ENCODE data around the gene USP2. TPM values are rescaled to one million over a fixed set of nuclear protein-coding genes. Genes with fewer than 3 reads are reported as not detected.
"Not testable (repeated sequence)": the region's sequence is repeated elsewhere in the genome, so short reads cannot be mapped to it uniquely, and the experiment has no call there.

USP2 gene
- total RNA-seq, 2 donors from 2014 or later: 38.9 to 58.7 TPM

DNA sequence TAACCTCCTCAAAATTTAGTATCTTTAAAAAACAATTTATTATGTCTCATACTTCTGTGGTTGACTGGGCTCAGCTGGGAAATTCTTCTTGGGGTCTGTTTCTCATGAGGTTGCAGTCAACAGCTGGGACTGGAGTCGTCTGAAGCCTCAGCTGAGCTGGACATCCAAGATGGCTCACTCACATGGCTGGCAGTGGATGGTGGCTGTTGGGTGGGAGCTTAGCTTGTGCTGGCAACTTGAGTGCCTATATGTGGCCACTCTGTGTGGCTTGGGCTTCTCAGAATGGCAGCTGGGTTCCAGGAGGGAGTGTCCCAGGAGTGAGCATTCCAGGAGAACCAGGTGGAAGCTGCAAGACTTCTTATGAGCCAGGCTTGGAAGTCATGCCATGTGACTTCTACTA is 28.2 kb upstream of the USP2 start:
- H3K27me3 ChIP-seq: no peaks in the 10 kb centered on the region
- no peaks in the 10 kb centered on the region for H3K9me3 ChIP-seq
- DNase-seq (ENCODE audit: low spot score): no peak
- H3K4me3 ChIP-seq: no peak overlapping the region
- TF ChIP-seq, protein P1, sequence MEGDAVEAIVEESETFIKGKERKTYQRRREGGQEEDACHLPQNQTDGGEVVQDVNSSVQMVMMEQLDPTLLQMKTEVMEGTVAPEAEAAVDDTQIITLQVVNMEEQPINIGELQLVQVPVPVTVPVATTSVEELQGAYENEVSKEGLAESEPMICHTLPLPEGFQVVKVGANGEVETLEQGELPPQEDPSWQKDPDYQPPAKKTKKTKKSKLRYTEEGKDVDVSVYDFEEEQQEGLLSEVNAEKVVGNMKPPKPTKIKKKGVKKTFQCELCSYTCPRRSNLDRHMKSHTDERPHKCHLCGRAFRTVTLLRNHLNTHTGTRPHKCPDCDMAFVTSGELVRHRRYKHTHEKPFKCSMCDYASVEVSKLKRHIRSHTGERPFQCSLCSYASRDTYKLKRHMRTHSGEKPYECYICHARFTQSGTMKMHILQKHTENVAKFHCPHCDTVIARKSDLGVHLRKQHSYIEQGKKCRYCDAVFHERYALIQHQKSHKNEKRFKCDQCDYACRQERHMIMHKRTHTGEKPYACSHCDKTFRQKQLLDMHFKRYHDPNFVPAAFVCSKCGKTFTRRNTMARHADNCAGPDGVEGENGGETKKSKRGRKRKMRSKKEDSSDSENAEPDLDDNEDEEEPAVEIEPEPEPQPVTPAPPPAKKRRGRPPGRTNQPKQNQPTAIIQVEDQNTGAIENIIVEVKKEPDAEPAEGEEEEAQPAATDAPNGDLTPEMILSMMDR (IDR thresholded peaks at IDR 0.05): no peak
- H3K36me3 ChIP-seq: no peaks in the 10 kb centered on the region
- H3K27ac ChIP-seq: no peak overlapping the region
- no peaks in the 10 kb centered on the region for H3K4me1 ChIP-seq

DNA sequence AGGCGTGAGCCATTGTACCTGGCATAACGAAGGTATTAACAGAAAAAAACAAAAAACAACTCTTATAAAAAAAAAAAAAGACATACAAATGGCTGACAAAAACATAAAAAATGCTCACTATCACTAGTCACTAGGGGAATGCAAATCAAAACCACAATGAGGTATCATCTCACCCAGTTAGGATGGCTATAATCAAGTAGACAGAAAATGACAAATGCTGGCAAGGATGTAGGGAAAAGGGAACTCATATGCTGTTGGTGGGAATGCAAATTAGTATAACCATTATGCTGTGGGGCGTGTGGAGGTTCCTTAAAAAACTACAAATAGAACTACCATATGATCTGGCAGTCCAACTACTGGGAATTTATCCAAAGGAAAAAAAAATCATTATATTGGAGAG is 24.5 kb upstream of the USP2 start:
- DNase-seq (ENCODE audit: low spot score): no peak
- H3K27me3 ChIP-seq: no peaks in the 10 kb centered on the region
- H3K36me3 ChIP-seq: no peaks in the 10 kb centered on the region
- TF ChIP-seq, protein P1 (IDR thresholded peaks at IDR 0.05): no peak
- H3K27ac ChIP-seq: no peak overlapping the region
- H3K4me3 ChIP-seq: no peak overlapping the region
- H3K4me1 ChIP-seq: no peaks in the 10 kb centered on the region
- peaks cover 0 to 7% of the 10 kb centered on the region in 2 donors for H3K9me3 ChIP-seq

DNA sequence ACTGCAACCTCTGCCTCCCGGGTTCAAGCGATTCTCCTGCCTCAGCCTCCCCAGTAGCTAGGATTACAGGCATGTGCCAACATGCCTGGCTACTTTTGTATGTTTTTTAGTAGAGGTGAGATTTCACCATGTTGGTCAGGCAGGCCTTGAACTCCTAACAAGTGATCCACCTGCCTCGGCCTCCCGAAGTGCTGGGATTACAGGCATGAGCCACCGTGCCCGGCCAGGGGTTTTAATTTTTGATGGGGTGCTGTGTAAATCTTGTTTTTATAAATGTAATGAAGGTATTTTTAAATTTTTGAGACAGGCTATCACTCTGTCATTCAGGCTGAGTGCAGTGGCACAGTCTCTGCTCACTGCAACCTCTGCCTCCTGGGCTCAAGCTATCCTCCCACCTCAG is 24.0 kb upstream of the USP2 start:
- H3K4me3 ChIP-seq; DNase-seq (ENCODE audit: low spot score); H3K4me1 ChIP-seq: not testable (repeated sequence)

DNA sequence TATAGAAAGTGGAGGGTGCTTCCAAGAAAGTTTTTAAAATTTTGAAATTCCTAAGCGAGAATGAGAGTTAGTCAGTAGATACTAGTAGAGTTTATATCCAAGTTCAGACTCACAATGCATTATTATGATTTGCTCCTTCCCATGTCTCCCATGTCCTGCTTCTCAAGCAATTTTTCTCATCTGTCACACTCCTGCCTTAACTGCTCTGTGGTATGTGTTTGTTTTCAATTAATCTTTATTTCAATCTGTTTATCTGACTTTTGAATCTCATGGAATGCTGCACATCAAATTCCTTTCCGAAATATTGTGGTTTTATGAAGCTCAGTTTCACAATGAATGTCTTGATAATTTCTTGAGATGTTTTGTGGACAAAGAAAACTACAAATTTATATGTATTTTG is 23.4 kb upstream of the USP2 start:
- Histone ChIP-seq H3K4me1 (no peaks in the 10 kb centered on the region), H3K4me3 (no peak overlapping the region), H3K9me3 (peaks cover 0 to 12% of the 10 kb centered on the region in 2 donors), H3K27ac (no peak overlapping the region), H3K27me3 (no peaks in the 10 kb centered on the region), H3K36me3 (no peaks in the 10 kb centered on the region)
- TF ChIP-seq, protein P1 (IDR thresholded peaks at IDR 0.05): no peak
- no peak for DNase-seq (ENCODE audit: low spot score)

More for the DNA sequence above, 24.0 kb upstream of the USP2 start:
- not testable (repeated sequence) for H3K27me3 ChIP-seq, H3K36me3 ChIP-seq, H3K27ac ChIP-seq
- H3K9me3 ChIP-seq: peaks cover 0 to 12% of the 10 kb centered on the region in 2 donors

DNA sequence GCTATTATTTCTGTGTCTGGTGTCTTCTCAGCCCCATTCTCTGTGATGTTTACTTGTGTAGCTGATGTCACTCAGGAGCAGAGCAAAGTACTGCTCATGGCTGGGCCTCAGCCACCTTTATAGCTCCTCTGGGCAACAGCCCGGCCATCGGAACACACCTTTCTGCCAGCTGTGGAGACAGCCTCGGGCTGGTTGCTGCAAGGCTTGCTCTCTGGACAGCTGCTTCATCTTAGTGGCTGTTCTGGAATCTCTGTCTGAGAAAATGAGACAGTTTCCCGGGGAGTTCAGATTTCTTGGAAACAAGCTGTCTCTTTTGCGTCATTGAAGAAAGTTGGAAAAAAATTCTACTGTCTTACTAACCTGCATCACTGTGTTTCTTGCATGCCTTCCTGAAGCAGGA is 21.5 kb upstream of the USP2 start:
- no peaks in the 10 kb centered on the region for H3K36me3 ChIP-seq
- TF ChIP-seq, protein P1 (IDR thresholded peaks at IDR 0.05): no peak
- H3K4me3 ChIP-seq: no peak overlapping the region
- peaks cover 0 to 22% of the 10 kb centered on the region in 2 donors for H3K9me3 ChIP-seq
- H3K27ac ChIP-seq: no peak overlapping the region
- H3K4me1 ChIP-seq: no peaks in the 10 kb centered on the region
- no peak for DNase-seq (ENCODE audit: low spot score)
- H3K27me3 ChIP-seq: no peaks in the 10 kb centered on the region

DNA sequence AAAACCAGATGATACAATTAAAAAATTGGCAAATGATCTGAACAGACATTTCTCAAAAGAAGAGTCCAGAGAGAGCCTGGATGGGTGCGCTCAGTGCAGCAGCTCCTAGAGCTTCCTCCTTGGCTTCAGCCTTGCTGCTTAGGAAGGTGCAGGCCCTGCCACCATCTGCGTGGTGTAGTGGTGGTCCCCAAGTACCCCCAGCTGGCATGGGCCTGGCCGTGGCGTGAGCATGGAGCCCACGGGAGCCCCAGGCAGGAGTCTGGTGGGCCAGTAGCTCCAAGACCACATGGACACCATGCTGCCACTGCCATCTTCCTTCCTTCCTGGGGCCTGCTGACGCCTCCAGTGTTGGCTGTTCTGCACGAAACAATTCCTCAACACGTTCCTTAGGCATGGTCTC is 21.0 kb upstream of the USP2 start:
- H3K27me3 ChIP-seq: no peaks in the 10 kb centered on the region
- TF ChIP-seq, protein P1 (IDR thresholded peaks at IDR 0.05): no peak
- no peak overlapping the region for H3K4me3 ChIP-seq
- no peak overlapping the region for H3K27ac ChIP-seq
- H3K36me3 ChIP-seq: no peaks in the 10 kb centered on the region
- DNase-seq (ENCODE audit: low spot score): no peak
- H3K9me3 ChIP-seq: peaks cover 0 to 25% of the 10 kb centered on the region in 2 donors
- no peaks in the 10 kb centered on the region for H3K4me1 ChIP-seq

Data from right atrium auricular region (tissue), 2 donors.